Transverse colon (tissue), 4 donors: ENCODE data around the gene DAB2. TPM values are rescaled to one million over a fixed set of nuclear protein-coding genes. Genes with fewer than 3 reads are reported as not detected.

ENCODE experiments used
- DNase-seq: peaks from one replicate; pipeline ENCODE4 v3.0.0-alpha.2; 2019
- H3K27ac ChIP-seq, 4 donors: fragments of 200-600 bp; sonication (generic); 2 replicates each; pipeline ENCODE4 v1.5.1; 2016 to 2018; ENCODE audit warnings: inconsistent platforms in 4 of 4
- H3K27me3 ChIP-seq: fragments of 200-600 bp; sonication (generic); 2 replicates; pipeline ENCODE4 v1.5.1; 2017; ENCODE audit warnings: inconsistent platforms
- H3K36me3 ChIP-seq, 4 donors: fragments of 200-600 bp; sonication (generic); 2 replicates each; pipeline ENCODE4 v1.5.1; 2017 to 2019; ENCODE audit warnings: inconsistent platforms in 4 of 4
- H3K4me1 ChIP-seq, 4 donors: fragments of 200-600 bp; sonication (generic); 2 replicates each; pipeline ENCODE4 v1.5.1; 2017 to 2020; ENCODE audit warnings: inconsistent platforms in 4 of 4
- H3K4me3 ChIP-seq, 4 donors: fragments of 200-600 bp; sonication (generic); 1 replicate in 1 of 4; 2 replicates in 3 of 4; pipeline versions ENCODE4 v1.5.1 to v1.6.1; 2017 to 2019; ENCODE audit warnings: inconsistent platforms in 4 of 4
- H3K9me3 ChIP-seq, 2 donors: fragments of 200-600 bp; sonication (generic); 2 replicates each; pipeline ENCODE4 v1.5.1; 2017 to 2019; ENCODE audit warnings: inconsistent platforms in 2 of 2
- CTCF ChIP-seq, 5 experiments: fragments of 200-600 bp in 3 of 5; fragments of 450-650 bp in 2 of 5; sonication (generic) in 3 of 5; IDR thresholded peaks; 1 replicate in 2 of 5; 2 replicates in 3 of 5; pipeline ENCODE4 v1.5.1; 2016 to 2017; ENCODE audit warnings: antibody characterized with exemption in 5 of 5, inconsistent platforms in 3 of 5, mild to moderate bottlenecking in 2 of 5, moderate library complexity in 1 of 5
- EP300 ChIP-seq: sonication (generic); formaldehyde crosslinking; IDR thresholded peaks from one replicate; pipeline ENCODE4 v1.6.1; 2017; ENCODE audit warnings: antibody characterized with exemption, low read depth
- POLR2A ChIP-seq: fragments of 450-650 bp; IDR thresholded peaks from one replicate; pipeline ENCODE4 v1.6.1; 2016; ENCODE audit warnings: antibody characterized with exemption, mild to moderate bottlenecking, moderate library complexity
- POLR2AphosphoS5 ChIP-seq, 3 donors: sonication (generic); formaldehyde crosslinking; IDR thresholded peaks; one replicate each; pipeline ENCODE4 v1.6.1; 2016; ENCODE audit warnings: antibody characterized with exemption in 3 of 3
- WGBS, 2 donors: methylation state at CpG; one replicate each; pipeline ENCODE4 v1.1.5; 2018; ENCODE audit warnings: low coverage in 1 of 2; 5-methylcytosine and 5-hydroxymethylcytosine counted together
- in situ Hi-C, 4 donors: fragments of 200-750 bp; cut with MboI; loops; one replicate each; pipeline versions ENCODE4 v1.15.0 to v1.15.1; 2017; ENCODE audit warnings: low sequenced_read_pairs in 3 of 4, low pct_ligation_motif_present in 1 of 4, low pct_unique_long_range_greater_than_20kb in 1 of 4
- intact Hi-C: fragments of 100-400 bp; cut with DNase I; formaldehyde crosslinking; loops from one replicate; pipeline ENCODE4 v1.15.1; 2023; ENCODE audit warnings: low total_unique reads
- total RNA-seq, 4 donors: library from RNA; depleted of rRNA; stranded (reverse); fragments of >200 nt; gene quantifications; one replicate each; pipeline ENCODE4 v1.1.0, GENCODE V29; 2016

Gene DAB2
- total RNA-seq, 4 donors from 2014 or later, result 34.4 to 143 (median 53.1) TPM

GRCh38 chr5:39450487-39450886 lies 25.7 kb upstream of the DAB2 start:
- H3K9me3 ChIP-seq, result no peaks in the 10 kb centered on the region
- in situ Hi-C loops (no loop called here), intact Hi-C loops (no loop called here)
- TF ChIP-seq EP300, result no peak
- TF ChIP-seq POLR2A, result no peak
- no peak for TF ChIP-seq POLR2AphosphoS5 (IDR thresholded peaks at IDR 0.05)
- TF ChIP-seq CTCF (IDR thresholded peaks at IDR 0.05), result no peak
- H3K27me3 ChIP-seq, result no peaks in the 10 kb centered on the region
- H3K4me1 ChIP-seq, result peaks cover 0 to 36% (median 10%) of the 10 kb centered on the region in 4 donors
- no peak for DNase-seq
- WGBS, 2 donors, result 72 to 75% methylated on average over 3 of the region's 3 CpGs
- no peak overlapping the region for H3K4me3 ChIP-seq
- no peaks in the 10 kb centered on the region for H3K36me3 ChIP-seq
- peak overlapping the region in 2 of 4 donors; percentile 22 to 38 for H3K27ac ChIP-seq

GRCh38 chr5:39449591-39449990 lies 24.8 kb upstream of the DAB2 start:
- no peak for DNase-seq
- intact Hi-C loops, result no loop called here
- in situ Hi-C loops, result no loop called here
- H3K27ac ChIP-seq, result no peak overlapping the region
- H3K4me1 ChIP-seq, result peaks cover 0 to 36% (median 10%) of the 10 kb centered on the region in 4 donors
- no peaks in the 10 kb centered on the region for H3K36me3 ChIP-seq
- no peaks in the 10 kb centered on the region for H3K27me3 ChIP-seq
- 67 to 83% methylated on average over 3 of the region's 3 CpGs for WGBS, 2 donors
- TF ChIP-seq EP300 (no peak), CTCF (IDR thresholded peaks at IDR 0.05) (no peak), POLR2A (no peak), POLR2AphosphoS5 (IDR thresholded peaks at IDR 0.05) (no peak)
- no peak overlapping the region for H3K4me3 ChIP-seq
- no peaks in the 10 kb centered on the region for H3K9me3 ChIP-seq

GRCh38 chr5:39448506-39449128 lies 23.8 kb upstream of the DAB2 start:
- in situ Hi-C loops, result no loop called here
- Histone ChIP-seq H3K27me3 (no peaks in the 10 kb centered on the region), H3K36me3 (no peaks in the 10 kb centered on the region), H3K4me1 (peaks cover 0 to 36% (median 10%) of the 10 kb centered on the region in 4 donors), H3K27ac (peak overlapping the region in 3 of 4 donors; percentile 38 to 43 (median 40)), H3K9me3 (no peaks in the 10 kb centered on the region), H3K4me3 (no peak overlapping the region)
- TF ChIP-seq POLR2A (no peak), POLR2AphosphoS5 (IDR thresholded peaks at IDR 0.05) (peak in 1 of 3 donors; percentile 20), EP300 (no peak)
- intact Hi-C loops, result no loop called here
- DNase-seq, result peak; percentile 31
- WGBS, 2 donors, result 78 to 84% methylated on average over 10 to 13 of the region's 13 CpGs

- no peak for DNase-seq
- intact Hi-C loops (no loop called here), in situ Hi-C loops (no loop called here)
- Histone ChIP-seq H3K4me3 (no peak overlapping the region), H3K27me3 (no peaks in the 10 kb centered on the region), H3K4me1 (peaks cover 0 to 36% (median 10%) of the 10 kb centered on the region in 4 donors), H3K9me3 (no peaks in the 10 kb centered on the region), H3K36me3 (no peaks in the 10 kb centered on the region), H3K27ac (peak overlapping the region in 3 of 4 donors; percentile 38 to 43 (median 40))
- 57 to 72% methylated on average over 1 to 12 of the region's 12 CpGs for WGBS, 2 donors
- TF ChIP-seq CTCF (IDR thresholded peaks at IDR 0.05) (peak in 2 of 5 experiments; percentile 13 to 28), POLR2A (no peak)
Observed at GRCh38 chr5:39447968-39448367, 23.2 kb upstream of the DAB2 start.

GRCh38 chr5:39447059-39447458 lies 22.3 kb upstream of the DAB2 start:
- Histone ChIP-seq H3K4me1 (peaks cover 0 to 33% (median 9%) of the 10 kb centered on the region in 4 donors), H3K9me3 (no peaks in the 10 kb centered on the region), H3K4me3 (no peak overlapping the region), H3K27ac (peak overlapping the region in 1 of 4 donors; percentile 43), H3K27me3 (no peaks in the 10 kb centered on the region), H3K36me3 (no peaks in the 10 kb centered on the region)
- intact Hi-C loops (no loop called here), in situ Hi-C loops (no loop called here)
- TF ChIP-seq POLR2A, result no peak
- no peak for TF ChIP-seq EP300
- no peak for TF ChIP-seq CTCF (IDR thresholded peaks at IDR 0.05)
- WGBS, 2 donors, result 68 to 79% methylated on average over 3 of the region's 3 CpGs
- no peak for DNase-seq
